Activated CD4-positive, alpha-beta memory T cell treated with anti-CD3 and anti-CD28 coated beads for 36 hours (primary cell): Measurements from ENCODE around the gene IGF1R. TPM values are rescaled to one million over a fixed set of nuclear protein-coding genes. Genes with fewer than 3 reads are reported as not detected.
A peak's percentile ranks its signal among the peaks of the same experiment; 100 is the strongest.

Source experiments
- CTCF ChIA-PET: fragments of 350-600 bp; sonication (Branson Sonifier 250); formaldehyde crosslinking; loops from one replicate; lab custom pipeline; 2021; ENCODE audit warnings: antibody characterized with exemption, inconsistent platforms; lab: Charles Lee
- POLR2A ChIA-PET: fragments of 350-600 bp; sonication (Branson Sonifier 250); formaldehyde crosslinking; loops from one replicate; lab custom pipeline; 2021; ENCODE audit warnings: antibody characterized with exemption; lab: Charles Lee
- DNase-seq: peaks from one replicate; pipeline ENCODE4 v3.0.0-alpha.2; 2020
- H3K27ac Mint-ChIP-seq: one replicate; pipeline ENCODE4 v1.8.0; 2021; ENCODE audit warnings: mixed read lengths
- H3K27me3 Mint-ChIP-seq: one replicate; pipeline ENCODE4 v1.8.0; 2021; ENCODE audit warnings: mixed read lengths
- H3K36me3 Mint-ChIP-seq: one replicate; pipeline ENCODE4 v1.8.0; 2021; ENCODE audit warnings: mixed read lengths
- H3K4me1 Mint-ChIP-seq: one replicate; pipeline ENCODE4 v1.8.0; 2021; ENCODE audit warnings: low read depth, mixed read lengths
- H3K4me3 Mint-ChIP-seq: one replicate; pipeline ENCODE4 v1.8.0; 2021; ENCODE audit warnings: mild to moderate bottlenecking, mixed read lengths
- H3K9me3 Mint-ChIP-seq: one replicate; pipeline ENCODE4 v1.8.0; 2021; ENCODE audit warnings: mixed read lengths
- intact Hi-C: fragments of 100-400 bp; cut with micrococcal nuclease; formaldehyde crosslinking; loops from one replicate; pipeline ENCODE4 v1.15.1; 2023
- total RNA-seq, 2 experiments: library from RNA; stranded (reverse); gene quantifications; one replicate each; pipeline ENCODE4 v1.2.3, GENCODE V29; 2021

IGF1R gene
- total RNA-seq, 2 experiments from 2014 or later: 13.2 to 14.8 TPM

DNA sequence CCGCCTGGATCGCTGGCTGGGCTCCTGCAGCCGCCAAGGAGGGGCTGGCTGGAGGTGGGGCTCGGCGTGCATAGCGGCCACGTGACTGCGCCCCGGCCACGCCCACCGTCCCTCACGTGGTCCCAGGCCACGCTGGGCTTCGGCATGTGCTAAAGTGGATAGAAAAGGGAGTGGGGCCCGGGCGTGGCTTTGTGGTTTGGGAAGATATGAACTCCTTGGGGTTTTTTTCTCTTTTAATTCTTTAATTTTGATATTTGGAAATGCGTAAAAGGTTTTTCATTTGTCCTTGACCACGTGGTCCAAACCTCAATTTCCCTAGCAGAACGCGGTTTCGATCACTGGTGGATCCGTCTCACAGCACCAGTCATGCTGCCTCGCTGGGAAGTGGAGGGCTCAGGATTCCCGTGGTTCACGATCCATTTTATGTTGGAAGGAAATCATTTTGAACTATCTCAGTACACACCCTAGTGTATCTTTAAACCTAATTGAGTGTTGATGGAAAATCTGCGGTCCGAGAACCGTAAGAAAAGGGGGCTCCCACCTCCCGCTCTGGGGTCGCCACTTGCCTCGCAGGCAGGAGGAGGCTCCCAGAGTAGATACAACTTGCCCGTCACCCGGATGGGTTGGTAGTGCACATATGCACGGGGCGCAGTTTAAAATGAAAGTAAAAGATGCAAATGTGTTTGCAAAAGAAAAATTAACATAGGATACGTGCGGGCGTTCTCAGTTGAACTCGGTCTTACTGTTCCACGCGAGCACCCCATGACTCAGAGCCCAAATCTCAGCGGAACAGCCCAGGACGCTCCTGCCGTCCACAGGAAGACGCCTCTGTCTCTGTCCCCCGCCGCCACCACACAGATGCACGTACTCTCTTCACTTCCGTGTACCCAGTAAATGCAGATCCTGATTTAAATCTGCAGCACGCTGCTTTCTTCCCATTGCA, 217.3 kb downstream of the IGF1R start:
- Mint-ChIP-seq H3K4me3 (peak overlapping the region; percentile 76), H3K9me3 (no peaks in the 10 kb centered on the region), H3K27ac (peak overlapping the region; percentile 86), H3K36me3 (no peaks in the 10 kb centered on the region), H3K4me1 (peaks cover 22% of the 10 kb centered on the region), H3K27me3 (no peaks in the 10 kb centered on the region)
- POLR2A ChIA-PET: no interaction called here
- intact Hi-C loops: loop anchor here (5.0 kb wide), 1 partner anchor 218 kb away; the partner anchor contains the start of gene IGF1R
- CTCF ChIA-PET: interaction anchor here (1.1 to 2.0 kb wide), 4 partner anchors 16 to 346 kb away, joined by 3 to 7 read pairs (median 5); no protein-coding TSS in a partner anchor
- DNase-seq: peak; percentile 82

DNA sequence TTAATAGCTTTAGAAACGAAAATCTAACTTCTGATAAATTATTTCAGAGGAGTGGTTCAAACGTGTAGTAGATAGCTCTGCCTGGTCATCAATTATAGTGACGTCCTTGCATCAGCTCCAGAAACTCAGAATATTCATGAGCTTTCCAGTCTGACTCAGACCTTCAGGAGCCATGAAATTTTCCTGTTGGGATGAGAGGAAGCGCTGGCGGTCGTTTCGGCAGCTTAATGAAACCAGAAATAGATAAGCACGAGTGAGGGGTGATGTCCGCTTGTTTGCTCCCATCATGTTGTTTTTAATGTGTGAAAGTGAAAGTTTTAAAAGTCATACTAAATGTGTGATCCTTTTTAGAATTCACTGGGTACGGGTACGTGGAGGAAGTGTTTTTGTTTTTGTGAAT, 218.2 kb downstream of the IGF1R start:
- Mint-ChIP-seq H3K4me3 (peak overlapping the region; percentile 76), H3K4me1 (peaks cover 15% of the 10 kb centered on the region), H3K36me3 (no peaks in the 10 kb centered on the region), H3K9me3 (no peaks in the 10 kb centered on the region), H3K27me3 (no peaks in the 10 kb centered on the region), H3K27ac (peak overlapping the region; percentile 86)
- CTCF ChIA-PET: interaction anchor here (0.7 to 2.0 kb wide), 4 partner anchors 16 to 347 kb away, joined by 3 to 6 read pairs (median 4); no protein-coding TSS in a partner anchor
- no peak for DNase-seq
- POLR2A ChIA-PET: no interaction called here
- intact Hi-C loops: loop anchor here (5.0 kb wide), 1 partner anchor 219 kb away; the partner anchor contains the start of gene IGF1R

DNA sequence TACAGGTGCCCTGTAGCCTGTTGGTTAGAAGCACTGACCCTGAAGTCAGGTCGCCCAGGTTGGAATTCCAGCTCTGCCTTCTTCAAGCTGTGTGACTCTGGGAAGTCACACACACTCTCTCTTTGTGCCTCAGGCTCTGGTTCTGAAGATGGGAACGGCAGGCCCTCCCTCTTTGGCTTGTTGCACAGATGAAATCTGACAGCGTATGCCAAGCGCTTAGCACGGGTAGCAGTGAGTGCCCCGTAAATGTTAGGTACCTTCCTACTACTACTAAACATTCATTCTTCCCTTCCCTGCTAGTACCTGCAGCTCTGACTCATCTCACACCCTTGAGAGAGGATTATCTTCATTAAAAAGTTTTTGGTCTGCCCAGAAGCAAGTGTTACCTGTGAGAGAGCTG, 220.2 kb downstream of the IGF1R start:
- intact Hi-C loops: loop anchor here (5.0 kb wide), 1 partner anchor 221 kb away; the partner anchor contains the start of gene IGF1R
- CTCF ChIA-PET: no interaction called here
- no peak for DNase-seq

DNA sequence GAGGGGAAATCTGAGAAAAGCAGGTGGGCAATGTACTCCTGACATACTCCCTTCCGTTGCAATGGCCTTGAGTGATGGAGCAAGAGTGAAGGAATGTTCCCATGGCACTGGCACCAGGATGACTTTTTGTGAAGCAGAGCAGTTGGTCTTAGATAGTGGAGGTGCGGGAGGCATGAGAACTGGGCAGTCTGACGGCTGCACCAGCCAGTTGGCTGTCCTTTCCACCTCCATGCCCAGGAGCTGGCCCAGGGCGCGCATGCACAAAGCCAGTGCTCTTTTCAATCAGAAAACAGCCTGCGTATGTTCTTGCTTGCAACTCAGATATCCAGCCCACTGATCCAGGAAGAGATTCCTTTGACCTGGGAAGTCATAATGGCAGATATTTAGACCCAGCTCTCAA, 222.4 kb downstream of the IGF1R start:
- Mint-ChIP-seq H3K4me1 (peaks cover 26% of the 10 kb centered on the region), H3K27me3 (peaks cover 8% of the 10 kb centered on the region), H3K27ac (no peak overlapping the region), H3K9me3 (no peaks in the 10 kb centered on the region), H3K36me3 (no peaks in the 10 kb centered on the region), H3K4me3 (no peak overlapping the region)
- DNase-seq: no peak
- ChIA-PET CTCF (interaction anchor here (1.0 kb wide), 1 partner anchor 11 kb away, joined by 3 read pairs; no protein-coding TSS in a partner anchor), POLR2A (no interaction called here)
- intact Hi-C loops: no loop called here

More for the DNA sequence above, 220.2 kb downstream of the IGF1R start:
- H3K4me3 Mint-ChIP-seq: no peak overlapping the region
- H3K4me1 Mint-ChIP-seq: peaks cover 20% of the 10 kb centered on the region
- no peaks in the 10 kb centered on the region for H3K36me3 Mint-ChIP-seq
- H3K27me3 Mint-ChIP-seq: no peaks in the 10 kb centered on the region
- no peaks in the 10 kb centered on the region for H3K9me3 Mint-ChIP-seq
- POLR2A ChIA-PET: no interaction called here
- H3K27ac Mint-ChIP-seq: no peak overlapping the region

DNA sequence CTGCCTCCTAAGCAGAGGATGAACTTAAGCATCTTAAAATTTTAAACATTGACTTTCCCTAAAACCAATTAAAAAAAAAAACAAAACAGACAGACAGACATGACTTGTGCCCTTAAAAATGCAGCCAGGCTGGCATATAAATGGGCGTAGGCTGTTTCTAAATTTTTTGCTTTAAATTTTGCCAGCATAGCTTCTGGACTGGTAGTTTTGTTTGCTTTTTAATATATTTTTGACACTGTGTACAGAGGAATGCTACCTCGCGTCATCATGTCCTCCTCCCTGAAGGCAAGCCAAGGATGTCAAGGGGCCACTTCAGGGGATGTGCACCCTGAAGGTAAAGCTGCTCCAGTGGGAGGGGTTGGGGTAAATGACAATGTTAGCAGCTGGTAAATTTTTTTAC, 224.4 kb downstream of the IGF1R start:
- H3K27ac Mint-ChIP-seq: no peak overlapping the region
- H3K4me1 Mint-ChIP-seq: peaks cover 12% of the 10 kb centered on the region
- DNase-seq: no peak
- no peak overlapping the region for H3K4me3 Mint-ChIP-seq
- POLR2A ChIA-PET: interaction anchor here (0.6 kb wide), 1 partner anchor 182 kb away, joined by 3 read pairs; no protein-coding TSS in a partner anchor
- H3K27me3 Mint-ChIP-seq: peaks cover 8% of the 10 kb centered on the region
- H3K9me3 Mint-ChIP-seq: no peaks in the 10 kb centered on the region
- intact Hi-C loops: no loop called here
- CTCF ChIA-PET: interaction anchor here (1.7 to 3.6 kb wide), 2 partner anchors 9 to 22 kb away, joined by 6 to 17 read pairs; no protein-coding TSS in a partner anchor
- no peaks in the 10 kb centered on the region for H3K36me3 Mint-ChIP-seq

DNA sequence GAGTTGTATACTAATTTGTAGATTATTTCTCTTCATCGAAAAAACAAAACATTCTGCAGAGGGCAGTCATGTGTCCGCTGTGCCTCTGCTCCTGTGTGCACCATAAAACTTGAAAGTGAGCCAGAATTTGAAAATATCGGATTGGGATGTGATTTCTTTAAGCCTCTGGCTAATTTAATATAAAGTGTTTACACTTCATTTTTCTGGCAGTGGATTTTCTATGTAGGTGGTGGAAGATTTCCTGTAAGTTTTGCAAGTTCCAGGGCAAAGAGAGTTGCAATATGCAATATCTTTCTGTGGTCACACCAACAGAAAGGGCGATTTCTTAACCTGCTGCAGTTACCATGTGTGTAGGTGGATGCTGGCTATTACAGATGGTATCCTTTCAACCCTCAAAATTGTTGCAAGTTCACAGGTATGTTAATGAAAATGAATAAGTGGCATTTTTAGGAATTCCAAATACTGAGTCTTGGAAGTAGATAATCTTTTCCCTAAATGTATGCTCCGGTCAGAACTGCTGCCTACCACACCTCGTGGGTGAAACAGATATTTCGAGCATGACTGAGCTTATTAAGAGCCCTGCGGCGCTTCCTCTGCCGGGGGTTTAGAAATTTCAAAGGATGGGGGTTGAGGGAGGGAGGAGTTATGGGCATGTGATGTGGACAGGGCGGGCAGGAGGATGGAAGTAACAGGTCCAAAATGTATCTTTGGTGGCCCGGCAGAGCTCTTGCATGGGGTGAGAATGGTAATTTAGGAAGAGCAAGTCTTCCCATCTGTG, 225.3 kb downstream of the IGF1R start:
- Mint-ChIP-seq H3K27ac (no peak overlapping the region), H3K9me3 (no peaks in the 10 kb centered on the region), H3K27me3 (peaks cover 8% of the 10 kb centered on the region), H3K4me1 (peaks cover 12% of the 10 kb centered on the region), H3K4me3 (no peak overlapping the region), H3K36me3 (no peaks in the 10 kb centered on the region)
- POLR2A ChIA-PET: no interaction called here
- intact Hi-C loops: no loop called here
- DNase-seq: no peak
- CTCF ChIA-PET: interaction anchor here (1.1 to 3.6 kb wide), 3 partner anchors 9 to 214 kb away, joined by 4 to 17 read pairs (median 6); no protein-coding TSS in a partner anchor

DNA sequence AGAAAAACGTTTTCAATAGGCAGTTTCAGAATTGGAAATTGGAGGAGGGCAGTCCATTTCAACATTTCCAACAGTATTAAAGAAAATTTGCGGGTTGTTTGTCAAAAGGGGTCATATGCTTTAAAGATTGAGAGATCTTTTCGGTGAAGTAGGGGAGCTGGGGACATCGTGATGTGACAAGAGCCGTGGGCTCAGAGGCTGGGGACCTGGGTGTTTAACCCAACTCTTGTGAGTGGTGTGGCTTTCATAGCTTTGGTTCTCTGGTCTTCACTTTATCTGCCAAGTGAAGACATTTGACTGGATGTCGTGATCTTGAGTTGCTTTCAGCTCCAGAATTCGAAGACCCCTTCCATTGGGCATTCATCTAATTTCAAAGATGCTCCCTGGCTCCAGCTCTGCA, 226.0 kb downstream of the IGF1R start:
- Mint-ChIP-seq H3K4me1 (peaks cover 12% of the 10 kb centered on the region), H3K27ac (no peak overlapping the region), H3K27me3 (peaks cover 8% of the 10 kb centered on the region), H3K4me3 (no peak overlapping the region), H3K36me3 (no peaks in the 10 kb centered on the region), H3K9me3 (no peaks in the 10 kb centered on the region)
- DNase-seq: no peak
- ChIA-PET POLR2A (no interaction called here), CTCF (interaction anchor here (1.1 to 3.6 kb wide), 3 partner anchors 8 to 214 kb away, joined by 4 to 17 read pairs (median 6); no protein-coding TSS in a partner anchor)
- intact Hi-C loops: no loop called here

DNA sequence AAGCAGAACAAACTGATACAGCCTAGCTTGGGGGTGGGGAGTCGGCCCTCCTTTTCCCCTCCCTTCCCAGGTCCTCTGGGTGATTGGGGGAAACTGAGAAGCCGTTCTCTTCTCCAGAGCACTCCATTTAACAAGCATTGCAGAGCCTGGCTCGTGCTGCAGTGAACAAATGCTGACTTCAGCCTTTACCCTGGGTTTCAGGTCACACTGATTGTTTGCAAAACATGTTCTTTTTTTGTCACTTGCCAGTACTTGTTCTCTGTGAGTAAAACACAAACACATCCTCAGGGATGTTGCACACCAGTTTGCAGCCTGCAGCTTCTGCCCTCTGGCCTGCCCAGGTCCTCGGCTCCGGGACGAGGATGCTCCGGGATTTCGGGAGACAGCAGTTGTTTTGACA, 226.4 kb downstream of the IGF1R start:
- POLR2A ChIA-PET: no interaction called here
- DNase-seq: no peak
- Mint-ChIP-seq H3K4me3 (no peak overlapping the region), H3K36me3 (no peaks in the 10 kb centered on the region), H3K9me3 (no peaks in the 10 kb centered on the region), H3K27ac (no peak overlapping the region), H3K27me3 (peaks cover 8% of the 10 kb centered on the region), H3K4me1 (peaks cover 12% of the 10 kb centered on the region)
- CTCF ChIA-PET: interaction anchor here (0.8 to 3.6 kb wide), 3 partner anchors 7 to 215 kb away, joined by 3 to 17 read pairs (median 4); no protein-coding TSS in a partner anchor
- intact Hi-C loops: no loop called here

DNA sequence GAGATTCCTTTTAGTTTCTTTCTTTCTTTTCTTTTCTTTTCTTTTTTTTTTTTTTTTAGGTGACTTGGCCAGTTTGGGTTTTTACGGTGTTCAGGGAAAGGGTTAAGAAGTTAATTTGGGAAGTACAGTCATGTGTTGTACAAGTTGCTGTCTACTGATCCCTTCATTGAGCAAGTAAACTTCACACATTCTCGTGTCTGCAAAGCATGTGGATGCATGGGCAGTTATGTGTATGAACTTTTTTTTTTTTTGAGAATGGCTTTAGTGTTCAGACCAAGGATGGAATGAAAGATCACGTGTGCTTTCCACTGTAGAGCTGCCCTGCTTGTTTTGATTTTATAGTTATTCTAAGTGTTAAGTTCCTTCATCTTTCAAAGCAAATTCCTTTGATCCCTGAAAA, 227.0 kb downstream of the IGF1R start:
- peaks cover 8% of the 10 kb centered on the region for H3K27me3 Mint-ChIP-seq
- ChIA-PET CTCF (interaction anchor here (0.8 to 3.6 kb wide), 2 partner anchors 7 to 95 kb away, joined by 3 to 17 read pairs; no protein-coding TSS in a partner anchor), POLR2A (no interaction called here)
- intact Hi-C loops: no loop called here
- no peak overlapping the region for H3K27ac Mint-ChIP-seq
- no peaks in the 10 kb centered on the region for H3K9me3 Mint-ChIP-seq
- no peaks in the 10 kb centered on the region for H3K36me3 Mint-ChIP-seq
- DNase-seq: no peak
- H3K4me3 Mint-ChIP-seq: no peak overlapping the region
- peaks cover 12% of the 10 kb centered on the region for H3K4me1 Mint-ChIP-seq

DNA sequence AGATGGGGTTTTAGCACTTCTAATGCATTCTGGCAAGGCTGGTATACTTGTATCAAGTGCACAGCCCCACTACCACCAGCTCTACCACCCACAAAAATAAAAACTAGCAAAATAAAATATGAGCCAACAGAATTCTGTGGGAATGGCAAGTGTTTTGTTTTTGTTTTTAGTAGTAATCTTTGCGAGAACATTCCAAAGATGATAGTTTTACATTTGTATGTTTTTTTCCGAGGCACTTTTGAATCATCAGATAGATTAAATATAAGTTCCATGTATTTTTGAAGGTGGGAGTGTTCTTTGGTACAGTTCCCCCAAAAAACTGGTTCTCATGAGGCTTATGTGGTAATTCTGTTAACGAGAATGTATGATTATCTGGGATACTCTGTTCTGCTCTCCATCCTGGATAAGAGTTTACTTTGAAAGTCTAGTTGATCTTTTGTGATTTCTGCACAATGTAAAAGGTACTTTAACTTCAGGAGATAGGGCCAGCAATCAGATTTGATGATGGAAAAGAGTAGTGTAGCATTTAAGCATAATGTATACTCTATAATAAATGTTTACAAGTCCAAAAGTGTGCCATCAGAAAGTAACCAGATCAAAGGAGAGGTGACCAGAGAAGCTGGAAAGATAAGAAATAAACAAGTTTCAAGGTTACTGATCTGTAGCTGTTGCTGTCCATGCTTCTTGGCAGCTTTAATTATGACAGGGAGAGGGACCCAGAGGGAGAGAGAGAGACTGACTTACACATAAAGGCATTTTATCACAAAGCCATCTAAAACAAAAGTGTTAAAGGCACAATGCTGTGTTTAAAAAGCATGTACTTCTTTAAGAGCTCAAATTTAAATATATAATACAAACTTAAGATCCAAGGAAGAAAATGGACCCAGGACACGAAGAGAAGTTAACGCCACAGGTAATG, 228.4 kb downstream of the IGF1R start:
- Mint-ChIP-seq H3K4me3 (no peak overlapping the region), H3K27ac (no peak overlapping the region), H3K27me3 (peaks cover 8% of the 10 kb centered on the region), H3K4me1 (peaks cover 14% of the 10 kb centered on the region), H3K9me3 (no peaks in the 10 kb centered on the region), H3K36me3 (no peaks in the 10 kb centered on the region)
- intact Hi-C loops: no loop called here
- ChIA-PET CTCF (no interaction called here), POLR2A (interaction anchor here (0.7 kb wide), 1 partner anchor 80 kb away, joined by 3 read pairs; no protein-coding TSS in a partner anchor)
- no peak for DNase-seq

DNA sequence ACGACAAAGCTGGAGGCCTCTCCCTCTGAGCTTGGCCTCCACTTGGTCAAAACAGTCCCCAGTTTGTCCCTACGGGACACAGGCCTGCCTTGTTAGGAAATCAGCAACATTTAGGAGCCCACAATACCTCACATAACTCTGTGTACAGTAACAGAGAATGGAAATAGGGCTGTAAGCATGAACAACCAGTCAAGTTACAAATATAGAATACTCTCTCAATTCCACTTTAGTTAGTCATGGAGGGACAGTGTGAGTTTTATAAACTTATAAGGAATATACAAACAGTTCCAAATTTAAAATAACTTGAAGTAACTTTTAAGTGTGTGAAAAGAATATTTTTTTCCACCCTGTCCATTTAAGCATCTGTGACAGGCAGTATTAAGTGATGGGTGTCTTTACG, 229.8 kb downstream of the IGF1R start:
- H3K4me3 Mint-ChIP-seq: no peak overlapping the region
- intact Hi-C loops: no loop called here
- ChIA-PET POLR2A (no interaction called here), CTCF (no interaction called here)
- H3K27me3 Mint-ChIP-seq: peaks cover 8% of the 10 kb centered on the region
- H3K4me1 Mint-ChIP-seq: peaks cover 12% of the 10 kb centered on the region
- DNase-seq: no peak
- H3K9me3 Mint-ChIP-seq: no peaks in the 10 kb centered on the region
- no peak overlapping the region for H3K27ac Mint-ChIP-seq
- no peaks in the 10 kb centered on the region for H3K36me3 Mint-ChIP-seq
